Thoracic aorta (tissue), 2 donors: ENCODE measurements around the gene HOXD11. TPM values are rescaled to one million over a fixed set of nuclear protein-coding genes. Genes with fewer than 3 reads are reported as not detected.

Experiments used
- ATAC-seq: fragments of 150-250 bp; one replicate; pipeline ENCODE4 v1.8.0; 2017; ENCODE audit warnings: low read depth; ENCODE audit not compliant: insufficient number of reproducible peaks, low FRiP score
- DNase-seq: peaks from one replicate; pipeline ENCODE4 v3.0.0-alpha.2; 2020; ENCODE audit warnings: low spot score
- H3K27ac ChIP-seq, 2 donors: fragments of 200-600 bp; sonication (generic); 1 replicate in 1 of 2; 2 replicates in 1 of 2; pipeline ENCODE4 v1.5.1; 2016; ENCODE audit warnings: mild to moderate bottlenecking in 2 of 2, moderate library complexity in 2 of 2
- H3K27me3 ChIP-seq: fragments of 200-600 bp; sonication (generic); replicated peaks from 2 replicates; pipeline ENCODE4 v1.6.0; 2016; ENCODE audit warnings: mild to moderate bottlenecking; ENCODE audit not compliant: insufficient read depth
- H3K36me3 ChIP-seq: fragments of 200-600 bp; sonication (generic); one replicate; pipeline ENCODE4 v1.5.1; 2016
- H3K4me1 ChIP-seq, 2 donors: fragments of 200-600 bp; sonication (generic); 1 replicate in 1 of 2; 2 replicates in 1 of 2; pipeline versions ENCODE4 v1.5.1 to v1.6.0; 2016; ENCODE audit warnings: low read depth in 2 of 2, mild to moderate bottlenecking in 1 of 2; ENCODE audit not compliant: control insufficient read depth in 1 of 2
- H3K4me3 ChIP-seq: fragments of 200-600 bp; sonication (generic); 2 replicates; pipeline ENCODE4 v1.5.1; 2016; ENCODE audit warnings: mild to moderate bottlenecking
- H3K9me3 ChIP-seq: fragments of 200-600 bp; sonication (generic); 2 replicates; pipeline ENCODE4 v1.5.1; 2016
- CTCF ChIP-seq: fragments of 200-600 bp; sonication (generic); IDR thresholded peaks from one replicate; pipeline ENCODE4 v1.5.1; 2019; ENCODE audit warnings: antibody characterized with exemption
- total RNA-seq, 2 donors: library from RNA; depleted of rRNA; stranded (reverse); fragments of >200 nt; gene quantifications; one replicate each; pipeline versions ENCODE4 v1.1.0 to v1.2.3, GENCODE V29; 2016

The HOXD11 gene
- total RNA-seq, 2 donors from 2014 or later = not detected

GRCh38 chr2:176124947-176125771 lies 18.1 kb downstream of the HOXD11 start:
- no peak for TF ChIP-seq CTCF
- peaks cover 26% of the 10 kb centered on the region for H3K27me3 ChIP-seq
- H3K9me3 ChIP-seq = no peaks in the 10 kb centered on the region
- no peak for DNase-seq
- no peak overlapping the region for H3K4me3 ChIP-seq
- H3K36me3 ChIP-seq = no peaks in the 10 kb centered on the region
- H3K4me1 ChIP-seq = peaks cover 7 to 42% of the 10 kb centered on the region in 2 donors
- no peak for ATAC-seq
- H3K27ac ChIP-seq = no peak overlapping the region

- no peak for TF ChIP-seq CTCF
- Histone ChIP-seq H3K27me3 (peaks cover 20% of the 10 kb centered on the region), H3K9me3 (no peaks in the 10 kb centered on the region), H3K27ac (no peak overlapping the region), H3K4me3 (no peak overlapping the region), H3K4me1 (peaks cover 7 to 42% of the 10 kb centered on the region in 2 donors), H3K36me3 (no peaks in the 10 kb centered on the region)
- ATAC-seq (no peak), DNase-seq (no peak)
These were observed 18.6 kb downstream of the HOXD11 start for GRCh38 chr2:176125772-176126054.

- DNase-seq (no peak), ATAC-seq (no peak)
- Histone ChIP-seq H3K4me3 (no peak overlapping the region), H3K27me3 (peaks cover 6% of the 10 kb centered on the region), H3K4me1 (peaks cover 7 to 47% of the 10 kb centered on the region in 2 donors), H3K27ac (no peak overlapping the region), H3K9me3 (no peaks in the 10 kb centered on the region), H3K36me3 (no peaks in the 10 kb centered on the region)
- peak; percentile 95 for TF ChIP-seq CTCF
These were observed 20.1 kb downstream of the HOXD11 start for GRCh38 chr2:176126929-176127773.

- Histone ChIP-seq H3K9me3 (no peaks in the 10 kb centered on the region), H3K4me3 (no peak overlapping the region)
These were observed 20.6 kb downstream of the HOXD11 start for GRCh38 chr2:176127774-176128072.

More at GRCh38 chr2:176127774-176128072, 20.6 kb downstream of the HOXD11 start:
- Histone ChIP-seq H3K36me3 (no peaks in the 10 kb centered on the region), H3K4me1 (peaks cover 7 to 41% of the 10 kb centered on the region in 2 donors), H3K27me3 (peaks cover under 1% of the 10 kb centered on the region), H3K27ac (no peak overlapping the region)
- DNase-seq (no peak), ATAC-seq (no peak)
- no peak for TF ChIP-seq CTCF
